CD4-positive, alpha-beta memory T cell (primary cell): Measurements from ENCODE around the gene TM7SF3. TPM values are rescaled to one million over a fixed set of nuclear protein-coding genes. Genes with fewer than 3 reads are reported as not detected.
A peak's percentile ranks its signal among the peaks of the same experiment; 100 is the strongest.

Source experiments
- CTCF ChIA-PET: fragments of 350-600 bp; sonication (Branson Sonifier 250); formaldehyde crosslinking; loops from one replicate; lab custom pipeline; 2021; ENCODE audit warnings: inconsistent platforms; ENCODE audit not compliant: partially characterized antibody; lab: Charles Lee
- POLR2A ChIA-PET: fragments of 350-600 bp; sonication (Branson Sonifier 250); formaldehyde crosslinking; loops from one replicate; lab custom pipeline; 2021; ENCODE audit not compliant: partially characterized antibody; lab: Charles Lee
- DNase-seq, 5 donors: peaks; one replicate each; pipeline versions ENCODE4 v3.0.0 to v3.0.0-alpha.2; 2020 to 2022; ENCODE audit warnings: mixed read lengths in 1 of 5
- H3K27ac ChIP-seq: one replicate; pipeline ENCODE4 v1.7.0; 2013; ENCODE audit warnings: low read depth, low read length
- H3K27me3 ChIP-seq: 2 replicates; pipeline ENCODE4 v1.7.0; 2013; ENCODE audit warnings: mild to moderate bottlenecking, low read length, moderate library complexity; ENCODE audit not compliant: insufficient read depth
- H3K36me3 ChIP-seq: 2 replicates; pipeline ENCODE4 v1.7.0; 2013; ENCODE audit warnings: mild to moderate bottlenecking, low read length, moderate library complexity; ENCODE audit not compliant: insufficient read depth
- H3K4me1 ChIP-seq: 2 replicates; pipeline ENCODE4 v1.7.0; 2013; ENCODE audit warnings: mild to moderate bottlenecking, low read length, moderate library complexity; ENCODE audit not compliant: insufficient read depth
- H3K4me3 ChIP-seq, 2 donors: one replicate each; pipeline ENCODE4 v1.7.0; 2013; ENCODE audit warnings: low read length in 2 of 2, mild to moderate bottlenecking in 1 of 2
- H3K9me3 ChIP-seq, 2 donors: one replicate each; pipeline ENCODE4 v1.7.0; 2013; ENCODE audit warnings: low read length in 2 of 2, control low read depth in 1 of 2; ENCODE audit not compliant: control insufficient read depth in 1 of 2
- H3K27ac Mint-ChIP-seq, 7 donors: one replicate each; pipeline ENCODE4 v1.8.0; 2020 to 2021; ENCODE audit warnings: mixed read lengths in 7 of 7, mild to moderate bottlenecking in 6 of 7, inconsistent platforms in 3 of 7, moderate library complexity in 3 of 7
- H3K27me3 Mint-ChIP-seq, 2 donors: one replicate each; pipeline ENCODE4 v1.8.0; 2020 to 2021; ENCODE audit warnings: mixed read lengths in 2 of 2
- H3K36me3 Mint-ChIP-seq, 2 donors: one replicate each; pipeline ENCODE4 v1.8.0; 2020 to 2021; ENCODE audit warnings: mixed read lengths in 2 of 2, inconsistent platforms in 1 of 2, mild to moderate bottlenecking in 1 of 2
- H3K4me1 Mint-ChIP-seq, 4 donors: one replicate each; pipeline ENCODE4 v1.8.0; 2020 to 2021; ENCODE audit warnings: mixed read lengths in 4 of 4, mild to moderate bottlenecking in 1 of 4
- H3K4me3 Mint-ChIP-seq, 8 donors: one replicate each; pipeline ENCODE4 v1.8.0; 2020 to 2021; ENCODE audit warnings: mixed read lengths in 8 of 8, mild to moderate bottlenecking in 7 of 8, moderate library complexity in 6 of 8, inconsistent platforms in 3 of 8
- H3K9me3 Mint-ChIP-seq, 8 donors: one replicate each; pipeline ENCODE4 v1.8.0; 2020 to 2021; ENCODE audit warnings: mixed read lengths in 8 of 8, mild to moderate bottlenecking in 5 of 8, inconsistent platforms in 3 of 8, moderate library complexity in 1 of 8
- intact Hi-C: fragments of 100-400 bp; cut with micrococcal nuclease; formaldehyde crosslinking; loops from one replicate; pipeline ENCODE4 v1.15.1; 2023
- polyA plus RNA-seq, 2 donors: library from polyadenylated mRNA; unstranded; fragments of 300-500 nt; fragmentation: Illumina TruSeq; gene quantifications; one replicate each; pipeline ENCODE4 v1.2.3, GENCODE V29; 2021
- total RNA-seq, 2 experiments: library from RNA; stranded (reverse); gene quantifications; one replicate each; pipeline ENCODE4 v1.2.3, GENCODE V29; 2021

TM7SF3 gene
- total and polyA plus RNA-seq, 4 experiments from 2014 or later: 27.7 to 61.6 (median 37.9) TPM

DNA sequence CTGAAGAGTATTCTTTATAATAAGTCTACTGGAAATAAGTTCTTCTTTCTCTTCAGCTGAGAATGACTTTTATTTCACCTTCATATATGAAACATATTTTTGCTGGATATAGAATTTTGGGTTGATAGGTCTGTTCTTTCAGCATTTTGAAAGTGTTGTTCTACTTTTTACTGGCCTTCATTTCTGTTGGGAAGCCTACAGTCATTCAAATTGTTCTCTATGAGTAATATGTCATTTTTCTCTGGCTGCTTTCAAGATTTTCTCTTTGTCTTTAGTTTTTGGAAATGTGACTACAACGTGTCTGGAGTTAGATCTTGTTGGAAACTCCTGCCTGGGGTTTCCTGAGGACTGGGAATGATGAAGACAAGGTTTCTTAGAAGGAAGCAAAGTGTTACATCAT lies 65.9 kb downstream of the TM7SF3 start:
- H3K4me1 Mint-ChIP-seq: peaks cover 37 to 67% (median 54%) of the 10 kb centered on the region in 4 donors

DNA sequence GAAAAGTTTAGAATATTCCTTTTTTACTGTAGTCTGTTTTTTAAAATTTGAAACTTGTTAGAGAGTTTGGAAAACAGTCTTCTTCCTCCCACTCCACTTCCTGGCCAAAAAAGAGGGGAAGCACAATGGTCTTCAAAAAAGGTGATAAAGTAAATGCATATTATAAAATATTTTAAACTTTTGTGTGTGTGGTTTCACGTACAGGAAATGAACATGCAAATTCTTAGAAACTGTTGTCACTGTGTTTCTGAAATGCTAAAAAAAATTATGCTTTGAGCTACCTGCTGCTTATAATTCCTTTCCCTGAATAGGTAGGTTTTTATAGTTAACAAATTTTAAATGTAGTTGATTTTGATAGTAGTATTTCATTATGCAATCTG lies 73.0 kb downstream of the TM7SF3 start:
- intact Hi-C loops: no loop called here
- H3K4me3 Mint-ChIP-seq: peak overlapping the region; percentile 86 to 99 (median 92)
- H3K9me3 ChIP-seq: no peaks in the 10 kb centered on the region
- H3K27me3 Mint-ChIP-seq: no peaks in the 10 kb centered on the region
- peak overlapping the region; percentile 25 to 30 for H3K4me3 ChIP-seq
- peaks cover 39 to 74% (median 48%) of the 10 kb centered on the region in 4 donors for H3K4me1 Mint-ChIP-seq
- no peaks in the 10 kb centered on the region for H3K9me3 Mint-ChIP-seq
- H3K27ac ChIP-seq: peak overlapping the region; percentile 89
- H3K27me3 ChIP-seq: no peaks in the 10 kb centered on the region
- POLR2A ChIA-PET: interaction anchor here (1.0 to 1.6 kb wide), 5 partner anchors 11 to 108 kb away, joined by 3 to 6 read pairs (median 5); partner anchors contain the start of genes ITPR2, MED21 and TM7SF3
- CTCF ChIA-PET: interaction anchor here (1.1 to 1.5 kb wide), 3 partner anchors 13 to 95 kb away, joined by 3 to 6 read pairs (median 6); partner anchors contain the start of gene TM7SF3
- H3K27ac Mint-ChIP-seq: peak overlapping the region; percentile 88 to 99 (median 90)
- DNase-seq: peak in 3 of 5 donors; percentile 28 to 34 (median 30)
- H3K36me3 ChIP-seq: no peaks in the 10 kb centered on the region
- peaks cover 11 to 34% of the 10 kb centered on the region in 2 donors for H3K36me3 Mint-ChIP-seq
- H3K4me1 ChIP-seq: peaks cover 70% of the 10 kb centered on the region

More for the DNA sequence above, 65.9 kb downstream of the TM7SF3 start:
- Mint-ChIP-seq H3K27ac (peak overlapping the region in 1 of 7 donors; percentile 8), H3K4me3 (peak overlapping the region in 3 of 8 donors; percentile 20 to 56 (median 46)), H3K27me3 (no peaks in the 10 kb centered on the region), H3K36me3 (peaks cover 38 to 49% of the 10 kb centered on the region in 2 donors), H3K9me3 (peaks cover 0 to 16% (median 5%) of the 10 kb centered on the region in 8 donors)
- CTCF ChIA-PET: no interaction called here
- no peak overlapping the region for H3K27ac ChIP-seq
- no peak overlapping the region for H3K4me3 ChIP-seq
- peaks cover 5% of the 10 kb centered on the region for H3K36me3 ChIP-seq
- no peak for DNase-seq
- H3K4me1 ChIP-seq: peaks cover 56% of the 10 kb centered on the region
- no peaks in the 10 kb centered on the region for H3K27me3 ChIP-seq
- POLR2A ChIA-PET: no interaction called here
- intact Hi-C loops: no loop called here
- H3K9me3 ChIP-seq: peaks cover 0 to 3% of the 10 kb centered on the region in 2 donors

DNA sequence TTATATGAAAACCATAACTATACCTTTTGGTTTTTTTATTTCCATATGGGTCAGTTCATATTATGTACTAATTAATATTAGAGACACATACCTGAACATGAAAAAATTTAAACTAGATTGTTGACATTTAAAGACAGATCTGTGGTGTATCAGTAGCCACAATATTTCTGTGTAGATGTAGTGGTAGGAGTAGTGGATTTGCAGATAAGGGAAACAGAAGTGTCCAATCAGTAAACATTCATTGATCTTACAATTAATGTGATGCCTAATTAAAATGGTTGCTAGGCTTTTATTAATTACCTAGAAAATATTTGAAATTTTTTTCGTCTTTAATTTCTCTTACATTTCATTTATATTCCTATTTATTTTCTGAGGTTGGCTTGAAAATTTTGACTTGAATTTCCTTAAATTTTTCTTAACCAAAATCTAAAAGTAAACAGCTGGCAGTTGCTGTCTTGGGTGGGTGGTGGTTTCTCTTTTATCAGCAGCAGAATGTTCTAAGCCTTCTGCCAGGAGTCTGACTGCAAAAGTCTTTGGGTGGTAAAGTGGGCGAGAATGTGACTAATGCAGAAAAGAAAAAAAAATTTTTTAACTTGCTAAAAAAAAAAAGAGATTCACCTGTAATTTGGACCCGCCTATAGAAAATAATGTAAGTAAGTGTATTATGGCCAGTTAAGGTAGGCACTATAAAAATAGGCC lies 73.5 kb downstream of the TM7SF3 start:
- intact Hi-C loops: no loop called here
- peak overlapping the region; percentile 88 to 99 (median 90) for H3K27ac Mint-ChIP-seq
- Histone ChIP-seq H3K27me3 (no peaks in the 10 kb centered on the region), H3K4me1 (peaks cover 70% of the 10 kb centered on the region), H3K4me3 (peak overlapping the region; percentile 25 to 30), H3K36me3 (no peaks in the 10 kb centered on the region), H3K27ac (peak overlapping the region; percentile 89), H3K9me3 (no peaks in the 10 kb centered on the region)
- no peaks in the 10 kb centered on the region for H3K9me3 Mint-ChIP-seq
- H3K4me3 Mint-ChIP-seq: peak overlapping the region; percentile 91 to 99 (median 98)
- DNase-seq: peak in 4 of 5 donors; percentile 13 to 61 (median 22)
- peaks cover 40 to 74% (median 49%) of the 10 kb centered on the region in 4 donors for H3K4me1 Mint-ChIP-seq
- ChIA-PET CTCF (interaction anchor here (1.1 to 1.2 kb wide), 2 partner anchors 73 to 95 kb away, joined by 3 to 6 read pairs; partner anchors contain the start of gene TM7SF3), POLR2A (interaction anchor here (1.3 to 1.6 kb wide), 3 partner anchors 12 to 107 kb away, joined by 3 to 6 read pairs (median 4); partner anchors contain the start of genes ITPR2 and MED21)
- H3K36me3 Mint-ChIP-seq: peaks cover 7 to 31% of the 10 kb centered on the region in 2 donors
- H3K27me3 Mint-ChIP-seq: no peaks in the 10 kb centered on the region

DNA sequence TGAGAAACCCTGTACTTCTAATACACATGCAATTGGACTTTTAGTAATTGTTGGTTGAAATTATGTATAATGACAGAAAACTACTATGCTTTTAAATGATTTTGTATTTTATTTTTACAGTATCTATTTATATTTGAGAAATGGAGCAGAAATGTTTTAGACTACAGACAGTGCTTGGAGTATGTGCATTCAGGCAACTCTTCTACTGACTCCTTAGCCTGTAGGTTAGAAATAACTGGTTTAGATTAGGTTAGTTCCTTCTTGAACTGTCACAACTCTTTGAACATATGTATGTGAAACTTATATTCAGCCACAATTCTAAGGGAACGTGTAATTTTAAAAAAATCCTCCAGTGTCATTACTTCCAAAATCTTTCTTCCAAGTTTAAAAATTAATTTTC lies 74.2 kb downstream of the TM7SF3 start:
- CTCF ChIA-PET: interaction anchor here (1.1 kb wide), 1 partner anchor 75 kb away, joined by 3 read pairs; no protein-coding TSS in a partner anchor
- H3K27ac ChIP-seq: peak overlapping the region; percentile 89
- peaks cover 46 to 81% (median 54%) of the 10 kb centered on the region in 4 donors for H3K4me1 Mint-ChIP-seq

DNA sequence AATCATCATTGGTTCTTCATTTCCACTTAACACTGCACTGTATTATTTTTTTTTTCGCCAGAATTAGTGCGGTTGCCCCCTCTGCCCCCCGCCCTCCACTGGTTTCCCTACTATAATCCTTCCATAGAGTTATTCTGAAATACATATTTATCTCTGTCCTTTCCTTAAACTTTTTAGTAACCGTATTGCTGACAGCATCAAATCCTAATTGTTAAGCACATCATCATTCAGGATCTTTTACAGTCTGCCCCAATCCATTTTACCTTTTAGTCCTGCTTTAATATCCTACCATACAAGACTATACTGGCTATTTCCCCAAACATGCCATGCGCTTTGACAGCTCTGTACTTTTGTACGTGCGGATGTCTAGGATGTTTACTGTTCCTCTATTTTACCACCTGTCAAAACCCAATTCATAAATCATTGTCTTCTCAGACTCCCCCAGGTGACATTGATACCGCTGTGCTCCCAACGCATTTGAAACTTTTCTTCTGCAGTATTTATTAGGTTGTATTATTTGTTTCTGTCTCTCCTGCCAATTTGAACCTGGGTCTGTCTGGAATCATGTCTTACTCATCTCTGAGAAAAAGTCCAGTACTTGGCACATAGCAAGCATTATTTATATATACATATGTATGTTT lies 74.9 kb downstream of the TM7SF3 start:
- intact Hi-C loops: loop anchor here (2.0 to 10.0 kb wide), 2 partner anchors 771 to 1255 kb away; partner anchors contain the start of genes CCDC91 and MRPS35
- Histone ChIP-seq H3K36me3 (no peaks in the 10 kb centered on the region), H3K9me3 (no peaks in the 10 kb centered on the region), H3K27ac (peak overlapping the region; percentile 89), H3K4me1 (peaks cover 71% of the 10 kb centered on the region), H3K4me3 (peak overlapping the region; percentile 82 to 92), H3K27me3 (no peaks in the 10 kb centered on the region)
- Mint-ChIP-seq H3K4me3 (peak overlapping the region; percentile 91 to 99 (median 98)), H3K4me1 (peaks cover 50 to 86% (median 59%) of the 10 kb centered on the region in 4 donors), H3K27ac (peak overlapping the region; percentile 90 to 100 (median 97)), H3K36me3 (peaks cover 7 to 29% of the 10 kb centered on the region in 2 donors), H3K27me3 (no peaks in the 10 kb centered on the region), H3K9me3 (no peaks in the 10 kb centered on the region)
- ChIA-PET POLR2A (interaction anchor here (1.0 to 3.5 kb wide), 6 partner anchors 20 to 107 kb away, joined by 3 to 28 read pairs (median 4); partner anchors contain the start of genes ITPR2, MED21 and TM7SF3), CTCF (interaction anchor here (1.1 kb wide), 1 partner anchor 76 kb away, joined by 3 read pairs; no protein-coding TSS in a partner anchor)
- DNase-seq: peak in 2 of 5 donors; percentile 8 to 40

More for the DNA sequence above, 74.2 kb downstream of the TM7SF3 start:
- Histone ChIP-seq H3K9me3 (no peaks in the 10 kb centered on the region), H3K27me3 (no peaks in the 10 kb centered on the region), H3K4me3 (peak overlapping the region; percentile 82 to 92), H3K36me3 (no peaks in the 10 kb centered on the region), H3K4me1 (peaks cover 71% of the 10 kb centered on the region)
- POLR2A ChIA-PET: interaction anchor here (1.0 to 3.5 kb wide), 3 partner anchors 74 to 107 kb away, joined by 3 to 28 read pairs (median 27); partner anchors contain the start of genes ITPR2, MED21 and TM7SF3
- intact Hi-C loops: loop anchor here (2.0 to 10.0 kb wide), 2 partner anchors 771 to 1255 kb away; partner anchors contain the start of genes CCDC91 and MRPS35
- H3K4me3 Mint-ChIP-seq: peak overlapping the region; percentile 91 to 99 (median 98)
- no peak for DNase-seq
- H3K36me3 Mint-ChIP-seq: peaks cover 7 to 30% of the 10 kb centered on the region in 2 donors
- H3K9me3 Mint-ChIP-seq: no peaks in the 10 kb centered on the region
- H3K27me3 Mint-ChIP-seq: no peaks in the 10 kb centered on the region
- peak overlapping the region; percentile 57 to 99 (median 94) for H3K27ac Mint-ChIP-seq

DNA sequence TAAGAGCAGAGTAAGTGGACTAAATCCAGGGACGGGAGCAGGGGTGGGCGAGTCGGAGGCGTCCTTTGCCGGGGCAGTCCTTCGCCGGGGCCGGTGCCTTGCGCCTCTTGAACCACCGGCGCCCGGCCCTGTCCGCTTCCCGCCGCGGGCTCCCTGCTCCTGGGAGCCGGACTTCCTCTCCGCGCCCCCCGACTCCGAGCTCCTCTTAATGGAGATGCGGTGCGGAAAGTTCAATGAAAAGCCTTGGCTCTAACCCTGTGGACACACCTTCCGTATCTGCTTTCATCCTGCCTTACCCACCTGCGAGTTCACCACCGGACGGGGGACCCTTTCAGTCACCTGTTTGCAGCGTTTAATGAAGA lies 75.5 kb downstream of the TM7SF3 start:
- Mint-ChIP-seq H3K9me3 (no peaks in the 10 kb centered on the region), H3K27me3 (no peaks in the 10 kb centered on the region), H3K36me3 (peaks cover 2 to 25% of the 10 kb centered on the region in 2 donors), H3K27ac (peak overlapping the region; percentile 90 to 100 (median 99)), H3K4me1 (peaks cover 46 to 85% (median 57%) of the 10 kb centered on the region in 4 donors), H3K4me3 (peak overlapping the region; percentile 91 to 99 (median 98))
- peak overlapping the region; percentile 89 for H3K27ac ChIP-seq
- ChIA-PET POLR2A (interaction anchor here (0.6 to 3.5 kb wide), 7 partner anchors 13 to 107 kb away, joined by 3 to 28 read pairs (median 4); partner anchors contain the start of genes MED21 and TM7SF3), CTCF (interaction anchor here (1.1 kb wide), 1 partner anchor 76 kb away, joined by 3 read pairs; no protein-coding TSS in a partner anchor)
- H3K27me3 ChIP-seq: no peaks in the 10 kb centered on the region
- peak in 2 of 5 donors; percentile 23 to 36 for DNase-seq
- peaks cover 66% of the 10 kb centered on the region for H3K4me1 ChIP-seq
- intact Hi-C loops: loop anchor here (1.0 to 10.0 kb wide), 6 partner anchors 34 to 1256 kb away; partner anchors contain the start of genes CCDC91, ITPR2, MRPS35 and STK38L
- no peaks in the 10 kb centered on the region for H3K36me3 ChIP-seq
- H3K4me3 ChIP-seq: peak overlapping the region; percentile 82 to 92
- no peaks in the 10 kb centered on the region for H3K9me3 ChIP-seq
